Muscle layer of duodenum (tissue), 2 donors: ENCODE results near the gene SCO2.

ENCODE experiments used
- H3K27ac ChIP-seq: one replicate; pipeline ENCODE4 v1.7.0; 2013; ENCODE audit warnings: mild to moderate bottlenecking, low read length
- H3K27me3 ChIP-seq: one replicate; pipeline ENCODE4 v1.7.0; 2013; ENCODE audit warnings: low read depth, mild to moderate bottlenecking, control low read depth, low read length
- H3K36me3 ChIP-seq, 2 donors: one replicate each; pipeline ENCODE4 v1.7.0; 2013; ENCODE audit warnings: low read length in 2 of 2, control low read depth in 1 of 2, mild to moderate bottlenecking in 1 of 2; ENCODE audit not compliant: insufficient read depth in 2 of 2, control insufficient read depth in 1 of 2
- H3K4me1 ChIP-seq, 2 donors: one replicate each; pipeline ENCODE4 v1.7.0; 2013; ENCODE audit warnings: low read length in 2 of 2, mild to moderate bottlenecking in 2 of 2, control low read depth in 1 of 2, moderate library complexity in 1 of 2; ENCODE audit not compliant: insufficient read depth in 2 of 2, control insufficient read depth in 1 of 2
- H3K4me3 ChIP-seq, 2 donors: one replicate each; pipeline ENCODE4 v1.7.0; 2013; ENCODE audit warnings: low read length in 2 of 2, low read depth in 1 of 2, mild to moderate bottlenecking in 1 of 2
- H3K9me3 ChIP-seq, 2 donors: one replicate each; pipeline ENCODE4 v1.7.0; 2013; ENCODE audit warnings: low read length in 2 of 2, control low read depth in 1 of 2, mild to moderate bottlenecking in 1 of 2; ENCODE audit not compliant: control insufficient read depth in 1 of 2
- donor health status: healthy.

Gene SCO2

DNA sequence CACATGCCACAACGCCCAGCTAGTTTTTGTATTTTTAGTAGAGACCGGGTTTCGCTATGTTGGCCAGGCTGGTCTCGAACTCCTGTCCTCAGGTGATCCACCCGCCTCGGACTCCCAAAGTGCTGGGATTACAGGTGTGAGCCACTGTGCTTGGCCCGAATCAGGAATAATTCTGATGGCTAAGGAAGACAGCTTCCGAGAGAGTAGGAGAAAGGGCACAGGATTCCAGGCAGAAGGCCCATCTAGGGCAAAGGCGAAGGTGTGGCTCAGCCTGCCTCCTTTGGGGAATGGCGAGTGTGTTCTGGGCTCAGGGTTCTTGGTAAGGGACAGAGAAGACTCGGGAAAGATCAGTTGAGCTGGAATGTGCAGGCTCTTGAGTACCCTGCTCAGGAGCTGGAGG is 38.9 kb upstream of the SCO2 start:
- Histone ChIP-seq H3K27me3 (no peaks in the 10 kb centered on the region), H3K9me3 (no peaks in the 10 kb centered on the region), H3K4me3 (no peak overlapping the region), H3K27ac (no peak overlapping the region), H3K4me1 (peaks cover 2 to 3% of the 10 kb centered on the region in 2 donors), H3K36me3 (peaks cover 3 to 15% of the 10 kb centered on the region in 2 donors)

DNA sequence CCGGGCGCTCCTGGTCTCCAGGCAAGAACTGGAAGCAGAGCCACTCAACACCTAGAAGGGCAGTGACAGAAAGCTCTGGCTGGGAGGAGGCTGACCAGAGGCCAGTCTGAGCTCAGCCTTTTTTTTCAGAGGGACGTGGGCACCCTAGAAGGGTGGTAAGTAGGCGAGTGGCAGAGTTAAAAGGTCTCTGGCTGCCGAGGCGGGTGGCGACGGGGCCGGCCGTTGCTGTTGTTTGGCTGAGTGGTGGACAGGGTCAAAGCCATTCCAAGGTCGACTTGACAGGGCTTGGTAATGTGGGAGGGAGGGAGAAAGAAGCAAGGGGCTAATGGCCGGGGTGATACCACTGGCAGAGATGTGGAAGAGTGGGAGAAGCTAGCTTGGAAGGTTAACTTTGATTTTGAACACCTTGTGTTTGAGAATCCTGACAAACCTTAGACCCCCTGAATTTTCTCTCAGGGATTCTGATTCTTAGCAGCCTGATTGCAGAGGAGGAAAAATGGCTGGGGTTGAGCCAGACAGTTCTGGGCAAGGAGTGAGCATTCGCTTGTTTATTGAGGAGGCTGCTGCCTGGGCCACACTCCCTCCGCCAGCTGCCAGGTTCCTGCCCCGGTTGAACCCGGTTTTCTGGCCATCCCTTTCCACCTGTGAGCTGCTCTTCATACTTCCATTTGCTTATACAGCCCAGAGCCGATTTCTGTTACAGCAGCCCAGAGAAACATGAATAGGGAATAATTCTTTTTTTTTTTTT is 38.2 kb upstream of the SCO2 start:
- Histone ChIP-seq H3K9me3 (no peaks in the 10 kb centered on the region), H3K27ac (peak overlapping the region; percentile 69), H3K27me3 (no peaks in the 10 kb centered on the region), H3K4me3 (peak overlapping the region; percentile 80 to 81), H3K4me1 (peaks cover 2 to 3% of the 10 kb centered on the region in 2 donors), H3K36me3 (peaks cover 0 to 8% of the 10 kb centered on the region in 2 donors)

DNA sequence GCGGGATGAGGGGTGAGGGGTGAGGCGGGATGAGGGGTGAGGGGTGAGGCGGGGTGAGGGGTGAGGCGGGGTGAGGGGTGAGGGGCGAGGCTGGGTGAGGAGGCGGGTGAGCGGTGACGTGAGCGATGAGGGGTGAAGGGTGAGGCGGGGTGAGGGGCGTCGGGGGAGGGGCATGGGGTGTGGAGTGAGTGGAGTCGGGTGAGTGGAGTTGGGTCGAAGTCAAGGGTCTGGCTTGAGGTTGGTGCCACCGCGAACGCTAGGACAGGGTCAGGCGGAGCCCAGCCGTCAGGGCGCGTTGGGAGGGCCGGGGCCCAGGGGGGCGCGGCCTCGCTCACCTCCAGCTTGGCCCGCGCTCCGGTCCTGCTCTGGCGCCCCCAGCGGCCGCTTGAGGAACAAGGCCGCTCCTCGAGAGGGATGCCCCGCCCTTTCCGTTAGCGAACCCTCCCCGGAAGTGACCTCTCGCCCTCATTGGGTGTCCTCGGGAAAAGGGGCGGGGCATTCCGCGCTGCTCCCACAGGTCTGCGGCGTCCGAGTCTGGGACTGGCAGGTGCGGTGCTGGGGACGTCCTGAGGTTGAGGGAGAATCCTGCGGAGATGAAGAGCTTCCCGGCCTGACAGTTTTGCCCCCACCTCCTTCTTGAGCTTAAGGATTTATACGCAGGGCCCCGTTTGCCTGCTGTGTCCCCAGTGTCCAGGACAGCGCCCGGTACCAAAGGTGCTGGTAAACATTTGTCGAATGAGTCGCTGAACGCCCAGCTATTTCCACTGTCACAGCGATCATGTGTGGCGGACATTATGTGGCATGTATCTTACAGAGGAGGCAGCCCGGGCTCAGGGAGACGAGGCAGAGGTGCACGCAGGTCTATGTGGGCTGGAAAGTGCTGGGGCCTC is 37.4 kb upstream of the SCO2 start, which contains the start of gene SYCE3:
Gene SYCE3 (minus strand): TSS at position 397 of the 890 bp plus-strand sequence. CDS start 6,514 bp downstream, outside the sequence.
- Histone ChIP-seq H3K27me3 (no peaks in the 10 kb centered on the region), H3K36me3 (peaks cover 0 to 2% of the 10 kb centered on the region in 2 donors), H3K9me3 (no peaks in the 10 kb centered on the region), H3K4me1 (peaks cover 2 to 3% of the 10 kb centered on the region in 2 donors), H3K27ac (peak within 1 kb of the TSS; percentile 69), H3K4me3 (peak within 1 kb of the TSS; percentile 80 to 81)

DNA sequence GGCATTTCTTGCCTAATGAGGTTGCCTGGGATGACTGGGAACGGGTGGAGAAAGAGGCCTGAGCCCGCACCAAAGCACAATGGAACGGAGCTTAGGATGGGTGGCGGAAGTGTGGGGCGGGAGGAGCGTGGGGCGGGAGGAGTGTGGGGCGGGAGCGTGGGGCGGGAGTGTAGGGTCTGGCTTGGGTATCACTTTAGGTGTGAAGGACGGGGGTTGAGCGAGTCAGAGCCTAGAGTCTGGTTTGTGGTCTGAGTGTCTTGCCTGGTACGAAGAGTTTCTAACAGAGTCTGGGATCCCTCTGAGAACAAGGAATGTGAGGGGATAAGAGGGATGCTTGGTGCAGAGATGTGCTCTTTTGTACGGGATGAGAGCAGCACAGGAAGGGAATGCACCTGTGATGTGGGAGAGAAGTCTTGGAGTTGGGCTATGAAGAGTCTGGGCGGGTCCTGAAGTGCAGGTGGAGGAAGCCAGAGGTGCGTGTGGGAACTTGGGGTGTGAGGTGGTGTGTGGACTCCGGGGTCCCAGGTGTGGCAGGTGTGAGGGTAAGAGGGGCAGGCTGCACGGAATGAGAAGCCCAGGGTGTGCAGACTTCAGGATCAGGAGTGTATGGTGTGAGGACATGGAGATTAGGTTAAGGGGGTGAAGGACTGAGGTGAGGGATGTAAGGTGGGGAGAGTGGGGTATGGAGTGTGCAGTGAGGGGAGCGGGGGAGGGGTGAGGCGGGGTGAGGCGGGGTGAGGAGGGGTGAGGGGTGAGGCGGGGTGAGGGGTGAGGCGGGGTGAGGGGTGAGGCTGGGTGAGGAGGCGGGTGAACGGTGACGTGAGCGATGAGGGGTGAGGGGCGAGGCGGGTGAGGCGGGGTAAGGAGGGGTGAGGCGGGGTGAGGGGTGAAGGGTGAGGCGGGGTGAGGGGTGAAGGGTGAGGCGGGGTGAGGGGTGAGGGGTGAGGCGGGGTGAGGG is 36.3 kb upstream of the SCO2 start:
- H3K27me3 ChIP-seq: no peaks in the 10 kb centered on the region
- peaks cover 2 to 3% of the 10 kb centered on the region in 2 donors for H3K4me1 ChIP-seq
- no peaks in the 10 kb centered on the region for H3K36me3 ChIP-seq

DNA sequence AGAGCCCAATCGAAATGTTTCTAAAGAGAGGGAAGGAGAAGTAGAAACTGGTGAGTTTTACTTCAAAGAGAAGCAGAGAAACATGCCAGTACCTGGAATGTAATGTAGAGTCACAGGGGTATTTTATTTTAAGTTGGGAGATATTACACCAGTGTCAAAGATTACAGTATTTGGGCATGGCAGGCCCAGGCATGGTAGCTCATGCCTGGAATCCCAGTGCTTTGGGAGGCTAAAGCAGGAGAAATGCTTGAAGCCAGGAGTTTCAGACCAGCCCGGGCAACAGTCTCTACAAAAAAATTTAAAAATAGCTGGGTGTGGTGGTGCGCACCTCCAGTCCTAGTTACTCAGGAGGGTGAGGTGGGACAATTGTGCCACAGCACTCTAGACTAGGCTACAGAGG is 34.6 kb upstream of the SCO2 start:
- Histone ChIP-seq H3K27ac (no peak overlapping the region), H3K4me3 (no peak overlapping the region), H3K9me3 (no peaks in the 10 kb centered on the region), H3K36me3 (no peaks in the 10 kb centered on the region), H3K4me1 (peaks cover 2 to 3% of the 10 kb centered on the region in 2 donors), H3K27me3 (no peaks in the 10 kb centered on the region)

More for the DNA sequence above, 36.3 kb upstream of the SCO2 start:
- Histone ChIP-seq H3K9me3 (no peaks in the 10 kb centered on the region), H3K4me3 (no peak overlapping the region), H3K27ac (no peak overlapping the region)

DNA sequence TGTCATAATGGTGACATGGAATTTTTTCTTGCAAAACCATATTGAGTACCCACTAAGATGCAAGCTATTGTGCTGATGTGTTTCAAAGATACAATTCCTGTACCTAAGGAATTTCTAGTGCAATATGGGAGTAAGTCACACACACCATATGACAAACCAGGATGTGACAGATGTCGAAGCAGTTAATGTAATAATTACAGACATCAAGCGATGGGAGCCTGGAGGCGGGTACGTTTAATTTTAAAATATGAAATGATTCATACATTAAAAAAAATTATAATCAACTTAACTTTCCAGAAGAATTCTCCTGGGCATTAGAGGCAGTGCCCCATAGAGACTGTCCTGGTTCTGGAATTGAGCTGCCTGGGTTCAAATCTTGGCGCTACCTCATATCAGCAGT is 31.3 kb upstream of the SCO2 start:
- no peaks in the 10 kb centered on the region for H3K9me3 ChIP-seq
- no peaks in the 10 kb centered on the region for H3K4me1 ChIP-seq
- no peaks in the 10 kb centered on the region for H3K36me3 ChIP-seq
- no peak overlapping the region for H3K4me3 ChIP-seq
- H3K27ac ChIP-seq: no peak overlapping the region
- no peaks in the 10 kb centered on the region for H3K27me3 ChIP-seq

DNA sequence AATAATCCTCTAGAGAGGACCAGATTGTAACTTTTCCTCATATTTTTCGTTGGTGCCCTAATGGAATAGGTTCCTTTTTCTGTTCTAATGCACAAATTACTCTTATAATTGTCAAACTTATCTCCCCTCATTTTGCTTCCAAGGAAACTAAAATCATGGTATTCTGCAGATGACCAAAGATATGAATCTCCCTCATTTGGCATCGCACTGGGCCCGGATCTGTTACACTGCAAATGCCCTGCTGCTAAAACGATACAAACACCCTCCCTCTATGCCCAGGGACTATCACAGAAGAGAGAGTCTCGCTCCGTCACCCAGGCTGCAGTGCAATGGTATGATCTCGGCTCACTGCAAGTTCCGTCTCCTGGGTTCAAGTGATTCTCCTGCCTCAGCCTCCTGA is 27.9 kb upstream of the SCO2 start:
- Histone ChIP-seq H3K4me1 (peaks cover 0 to 7% of the 10 kb centered on the region in 2 donors), H3K36me3 (no peaks in the 10 kb centered on the region), H3K27me3 (peaks cover 4% of the 10 kb centered on the region), H3K4me3 (no peak overlapping the region), H3K9me3 (no peaks in the 10 kb centered on the region), H3K27ac (no peak overlapping the region)

DNA sequence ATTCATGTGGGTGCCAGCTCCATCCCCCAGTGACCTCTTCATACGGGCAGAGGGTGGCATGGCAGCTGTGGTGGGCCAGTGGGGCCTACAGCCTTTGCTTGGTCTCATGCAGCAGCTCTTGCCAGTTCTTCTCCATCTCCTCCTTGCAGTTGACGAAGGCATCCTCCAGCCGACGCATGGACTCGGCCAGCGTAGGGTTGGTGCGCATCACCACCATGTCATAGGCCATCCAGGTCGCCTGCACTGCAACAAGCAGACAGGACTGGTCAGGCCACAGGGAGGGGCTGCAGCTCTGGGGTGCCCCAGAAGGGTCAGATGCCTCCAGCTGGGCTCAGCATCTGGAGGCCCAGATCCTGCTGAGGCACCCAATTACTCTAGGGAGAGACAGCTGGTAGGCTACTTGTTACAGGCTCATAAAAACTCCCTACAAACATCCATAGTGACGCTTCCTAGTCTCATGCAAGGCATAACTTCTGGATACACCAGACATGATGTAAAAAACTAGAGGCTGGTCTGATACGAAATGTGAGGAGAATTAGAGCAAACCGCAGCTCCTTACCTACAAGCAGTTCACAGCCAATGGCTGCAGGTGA is 25.9 kb upstream of the SCO2 start:
- Histone ChIP-seq H3K27me3 (peaks cover 4% of the 10 kb centered on the region), H3K27ac (no peak overlapping the region), H3K9me3 (no peaks in the 10 kb centered on the region), H3K4me3 (no peak overlapping the region), H3K36me3 (no peaks in the 10 kb centered on the region), H3K4me1 (peaks cover 0 to 17% of the 10 kb centered on the region in 2 donors)

DNA sequence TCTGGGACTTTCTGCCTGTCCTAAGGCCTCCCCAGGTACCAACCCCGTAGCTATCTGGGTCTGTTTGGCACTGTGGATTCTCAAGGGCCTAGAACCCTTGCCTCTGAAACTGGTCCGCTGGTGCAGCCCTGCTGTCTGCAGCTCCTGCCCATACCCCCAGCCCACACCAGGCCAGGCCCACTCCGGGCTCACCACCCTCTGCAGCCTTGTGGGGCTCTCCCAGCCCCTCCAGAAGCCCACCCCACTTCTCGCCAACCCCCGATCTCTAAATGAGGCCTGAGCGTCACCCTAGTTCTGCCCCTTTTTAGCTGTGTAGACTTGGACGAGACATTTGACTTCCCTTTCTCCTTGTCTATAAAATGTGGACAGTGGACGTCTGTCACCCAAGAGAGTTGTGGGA is 25.0 kb upstream of the SCO2 start:
- Histone ChIP-seq H3K36me3 (no peaks in the 10 kb centered on the region), H3K4me3 (no peak overlapping the region), H3K4me1 (peaks cover 0 to 17% of the 10 kb centered on the region in 2 donors), H3K27me3 (peaks cover 4% of the 10 kb centered on the region), H3K9me3 (no peaks in the 10 kb centered on the region), H3K27ac (no peak overlapping the region)

DNA sequence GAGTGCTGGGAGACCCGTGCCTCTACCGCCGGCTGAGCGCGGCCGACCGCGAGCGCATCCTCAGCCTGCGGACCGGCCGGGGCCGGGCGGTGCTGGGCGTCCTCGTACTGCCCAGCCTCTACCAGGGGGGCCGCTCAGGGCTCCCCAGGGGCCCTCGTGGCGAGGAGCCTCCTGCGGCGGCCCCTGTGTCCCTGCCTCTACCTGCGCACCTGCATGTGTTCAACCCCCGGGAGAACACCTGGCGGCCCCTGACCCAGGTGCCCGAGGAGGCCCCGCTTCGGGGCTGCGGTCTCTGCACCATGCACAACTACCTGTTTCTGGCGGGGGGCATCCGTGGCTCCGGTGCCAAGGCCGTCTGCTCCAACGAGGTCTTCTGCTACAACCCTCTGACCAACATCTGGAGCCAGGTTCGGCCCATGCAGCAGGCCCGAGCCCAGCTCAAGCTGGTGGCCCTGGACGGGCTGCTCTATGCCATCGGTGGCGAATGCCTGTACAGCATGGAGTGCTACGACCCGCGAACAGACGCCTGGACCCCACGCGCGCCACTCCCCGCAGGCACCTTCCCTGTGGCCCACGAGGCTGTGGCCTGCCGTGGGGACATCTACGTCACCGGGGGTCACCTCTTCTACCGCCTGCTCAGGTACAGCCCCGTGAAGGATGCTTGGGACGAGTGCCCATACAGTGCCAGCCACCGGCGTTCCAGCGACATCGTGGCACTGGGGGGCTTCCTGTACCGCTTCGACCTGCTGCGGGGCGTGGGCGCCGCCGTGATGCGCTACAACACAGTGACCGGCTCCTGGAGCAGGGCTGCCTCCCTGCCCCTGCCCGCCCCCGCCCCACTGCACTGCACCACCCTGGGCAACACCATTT is 23.8 kb upstream of the SCO2 start:
- Histone ChIP-seq H3K36me3 (no peaks in the 10 kb centered on the region), H3K9me3 (no peaks in the 10 kb centered on the region), H3K4me3 (peak overlapping the region in 1 of 2 donors; percentile 34), H3K27ac (no peak overlapping the region), H3K4me1 (peaks cover 0 to 21% of the 10 kb centered on the region in 2 donors), H3K27me3 (peaks cover 4% of the 10 kb centered on the region)
